Stimulated activated CD4-positive, alpha-beta T cell treated with anti-CD3 and anti-CD28 coated beads, Interleukin-12 subunit alpha, Interleukin-12 subunit beta, amount 100 ng/mL, for 4 hours (primary cell): Measurements from ENCODE around the gene IL36B.

Experiments
- DNase-seq: peaks from one replicate; pipeline ENCODE4 v3.0.0-alpha.2; 2020

Gene IL36B

DNA sequence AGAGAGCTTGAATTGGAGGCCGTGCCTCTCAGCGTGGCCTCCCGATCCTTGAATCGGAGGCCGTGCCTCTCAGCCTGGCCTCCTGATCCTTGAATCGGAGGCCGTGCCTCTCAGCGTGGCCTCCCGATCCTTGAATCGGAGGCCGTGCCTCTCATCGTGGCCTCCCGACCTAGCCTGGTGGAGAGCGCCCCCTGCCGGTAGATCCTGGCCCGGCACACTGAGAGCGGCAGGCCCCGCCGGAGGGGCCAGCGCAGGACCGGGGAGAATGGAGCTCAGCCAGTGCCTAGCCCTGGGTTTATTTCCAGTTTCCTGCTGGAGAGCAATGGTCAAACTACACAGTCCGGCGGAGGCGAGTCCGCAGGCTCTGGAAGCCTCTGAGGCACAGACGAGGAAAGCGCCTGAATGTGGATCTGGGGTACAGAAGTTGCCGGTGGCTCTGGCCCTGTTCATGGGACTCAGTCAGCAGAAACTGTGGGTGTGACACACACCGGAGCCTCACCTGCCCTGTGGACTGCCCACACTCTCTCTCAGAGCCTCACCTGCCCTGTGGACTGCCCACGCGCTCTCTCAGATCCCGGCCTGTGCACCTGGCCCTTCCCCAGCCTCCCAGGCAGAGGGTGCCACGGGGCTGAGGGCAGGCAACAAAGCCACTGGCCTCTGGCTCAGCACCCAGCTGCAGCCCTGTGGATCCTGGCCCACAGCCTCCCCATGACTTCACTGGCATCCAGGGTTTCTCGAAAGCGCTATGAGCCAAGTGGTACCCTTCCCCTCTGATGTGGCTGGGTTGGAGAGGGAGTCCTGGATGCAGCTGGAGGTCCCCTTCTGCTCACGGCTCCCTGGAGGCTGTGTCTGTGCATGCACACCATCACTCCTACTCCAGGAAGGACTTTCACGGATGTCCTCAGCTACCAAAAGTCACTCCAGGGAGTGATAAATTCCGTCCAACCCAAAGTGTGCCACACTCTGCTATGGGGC lies 1.5 kb downstream of the IL36B start:
- no peak for DNase-seq

DNA sequence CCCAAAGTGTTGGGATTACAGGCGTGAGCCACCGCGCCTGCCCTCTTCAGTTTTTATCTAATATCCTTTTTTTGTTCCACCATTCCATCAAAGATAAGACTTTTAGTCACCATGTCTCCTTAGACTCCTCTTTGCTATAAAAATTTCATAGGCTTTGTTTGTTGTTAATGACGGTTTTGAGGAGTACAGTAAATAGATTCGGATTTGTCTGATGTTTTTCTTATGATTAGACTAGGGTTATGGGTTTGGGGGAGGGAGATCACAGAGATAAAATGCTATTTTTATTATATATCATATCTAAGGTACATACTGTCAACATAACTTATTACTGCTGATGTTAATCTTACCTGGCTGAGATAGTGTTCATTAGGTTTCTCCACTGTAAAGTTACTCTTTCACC lies 6.2 kb downstream of the IL36B start:
- DNase-seq = no peak

GRCh38 chr2:113041871-113042270 lies 10.8 kb downstream of the IL36B start:
- DNase-seq = no peak

GRCh38 chr2:113039719-113040118 lies 12.9 kb downstream of the IL36B start:
- no peak for DNase-seq

DNA sequence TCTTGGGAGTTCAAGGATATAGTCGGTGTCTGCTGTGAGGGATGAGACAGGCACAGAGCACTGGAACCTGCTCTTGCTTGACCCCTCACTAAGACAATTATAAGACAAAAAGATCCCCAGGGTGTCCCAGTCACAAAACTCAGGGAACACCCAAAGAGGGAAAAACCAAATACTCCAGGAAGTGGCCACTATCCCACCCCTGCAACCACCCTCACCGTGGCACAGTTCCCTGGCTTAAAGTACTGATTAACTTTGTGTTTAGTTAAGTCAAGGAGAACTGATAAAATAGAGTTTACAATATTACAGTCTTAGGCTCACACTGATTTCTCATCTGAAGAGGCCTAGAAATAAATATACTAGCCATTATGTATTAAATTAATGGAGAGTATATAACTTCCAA lies 13.5 kb downstream of the IL36B start:
- no peak for DNase-seq

DNA sequence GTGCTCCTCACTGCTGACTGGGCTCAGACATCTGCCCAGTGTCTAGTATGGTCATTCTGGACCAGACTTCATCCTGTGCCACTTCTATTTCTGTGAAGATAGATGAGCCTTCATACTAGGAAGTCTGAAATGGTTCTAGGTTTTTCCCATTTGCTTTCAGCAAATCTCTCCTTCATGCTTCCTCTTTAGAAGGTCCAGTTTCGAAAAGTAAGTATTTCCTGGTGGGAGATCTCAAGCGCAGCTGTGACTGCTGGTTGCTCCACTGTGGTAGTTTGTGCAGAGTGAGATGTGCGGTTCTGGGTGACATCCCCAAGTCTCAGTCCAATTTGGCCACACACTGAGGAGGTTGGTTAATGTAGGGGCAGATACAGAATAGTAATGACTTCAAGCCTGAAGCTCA lies 14.4 kb downstream of the IL36B start:
- DNase-seq = no peak

- no peak for DNase-seq
Observed at GRCh38 chr2:113036763-113037162, 15.9 kb downstream of the IL36B start.

- DNase-seq = no peak
Observed at GRCh38 chr2:113034016-113034415, 18.7 kb downstream of the IL36B start.

GRCh38 chr2:113032737-113033136 lies 19.9 kb downstream of the IL36B start:
- DNase-seq = no peak

DNA sequence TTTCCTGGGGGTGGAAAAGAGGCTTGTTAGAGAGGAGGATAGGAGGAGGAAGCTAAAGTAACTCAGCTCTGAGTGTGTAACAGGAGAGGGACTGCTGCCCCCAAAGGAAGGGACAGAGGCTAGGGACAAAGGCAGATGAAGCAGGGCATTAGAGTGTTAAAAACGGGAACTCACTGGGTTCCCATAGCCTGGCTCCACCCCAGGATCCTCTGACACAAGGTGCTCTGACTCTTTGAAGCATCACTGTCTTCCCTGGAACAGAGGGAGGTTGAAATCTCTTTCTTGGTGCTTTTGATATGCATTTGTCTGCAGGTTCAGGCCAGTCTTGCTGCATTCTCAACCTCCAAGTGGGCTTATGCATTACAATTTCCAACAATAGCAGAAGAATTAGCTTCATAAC lies 24.6 kb downstream of the IL36B start:
- no peak for DNase-seq

- no peak for DNase-seq
Observed at GRCh38 chr2:113027691-113028090, 25.0 kb downstream of the IL36B start.

GRCh38 chr2:113025737-113026136 lies 26.9 kb downstream of the IL36B start:
- no peak for DNase-seq

DNA sequence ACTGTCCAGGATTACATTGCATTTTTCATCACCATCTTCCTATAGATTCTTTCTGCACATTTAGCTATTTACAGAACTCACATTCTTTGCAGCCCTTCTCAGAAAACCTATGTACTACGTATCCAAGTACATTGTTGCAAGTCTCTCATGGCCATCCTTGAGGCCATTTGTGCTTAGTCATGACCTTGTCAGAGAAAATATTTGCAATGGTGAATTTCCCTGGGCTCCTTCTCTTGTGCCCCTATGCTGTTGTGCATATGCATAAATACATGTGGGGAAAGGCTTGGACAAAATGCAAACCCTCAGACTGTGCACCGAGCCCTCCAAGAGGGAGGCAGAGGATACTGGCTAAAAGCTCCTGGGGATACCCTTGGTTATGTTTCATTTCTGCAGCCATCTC lies 27.9 kb downstream of the IL36B start:
- no peak for DNase-seq

DNA sequence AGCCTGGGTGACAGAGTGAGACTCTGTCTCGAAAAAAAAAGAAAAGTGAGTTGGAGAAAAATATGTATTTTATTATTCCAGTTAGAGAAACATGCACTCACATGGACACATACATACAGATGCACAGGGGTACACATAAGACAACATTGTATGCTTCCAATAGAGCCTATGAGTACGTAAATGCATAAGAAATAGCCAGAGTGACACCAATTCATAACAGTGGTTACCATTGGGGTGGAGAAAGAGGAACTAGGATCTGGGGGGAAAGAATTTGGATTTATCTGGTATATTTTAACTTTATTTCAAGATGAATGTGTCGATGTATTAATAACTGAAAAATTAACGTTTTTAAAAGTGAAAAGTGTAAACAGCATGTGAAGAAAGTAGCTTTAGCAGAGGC lies 31.4 kb downstream of the IL36B start:
- DNase-seq = no peak

- no peak for DNase-seq
Observed at GRCh38 chr2:113018509-113018908, 34.2 kb downstream of the IL36B start.

- no peak for DNase-seq
Observed at GRCh38 chr2:113015655-113016054, 37.0 kb downstream of the IL36B start.

DNA sequence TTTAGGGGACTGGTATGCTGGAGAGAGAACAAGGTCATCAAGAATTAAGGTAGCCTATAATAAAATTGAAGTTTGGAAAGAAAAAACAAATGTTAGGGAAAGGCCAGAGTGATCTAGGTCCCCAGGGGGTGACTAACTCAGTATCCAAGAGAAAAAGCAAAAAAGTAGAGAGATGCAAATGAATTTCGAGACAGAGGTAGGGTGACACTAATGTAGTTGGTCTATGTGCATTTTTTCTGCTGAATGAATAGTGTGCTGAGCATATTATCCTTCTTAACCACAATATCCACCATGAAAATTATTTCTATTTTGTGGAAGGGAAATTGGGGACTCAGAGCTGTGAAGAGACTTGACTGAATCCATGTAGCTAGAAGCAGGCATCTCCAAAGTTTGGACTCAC lies 37.6 kb downstream of the IL36B start:
- DNase-seq = no peak

GRCh38 chr2:113014067-113014466 lies 38.6 kb downstream of the IL36B start:
- no peak for DNase-seq

DNA sequence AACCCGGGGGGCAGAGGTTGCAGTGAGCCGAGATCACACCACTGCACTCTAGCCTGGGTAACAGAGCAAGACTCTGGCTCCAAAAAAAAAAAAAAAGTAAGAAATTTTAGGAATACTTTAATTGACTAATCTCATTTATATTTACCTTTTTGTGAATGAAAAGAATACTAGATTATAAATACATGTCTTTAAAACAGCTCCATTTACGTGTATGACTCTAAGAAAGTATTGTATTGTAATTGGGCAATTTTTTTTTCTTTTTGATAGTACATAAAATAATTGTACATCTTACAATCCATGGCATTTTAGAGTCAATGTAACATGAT lies 39.4 kb downstream of the IL36B start:
- no peak for DNase-seq

DNA sequence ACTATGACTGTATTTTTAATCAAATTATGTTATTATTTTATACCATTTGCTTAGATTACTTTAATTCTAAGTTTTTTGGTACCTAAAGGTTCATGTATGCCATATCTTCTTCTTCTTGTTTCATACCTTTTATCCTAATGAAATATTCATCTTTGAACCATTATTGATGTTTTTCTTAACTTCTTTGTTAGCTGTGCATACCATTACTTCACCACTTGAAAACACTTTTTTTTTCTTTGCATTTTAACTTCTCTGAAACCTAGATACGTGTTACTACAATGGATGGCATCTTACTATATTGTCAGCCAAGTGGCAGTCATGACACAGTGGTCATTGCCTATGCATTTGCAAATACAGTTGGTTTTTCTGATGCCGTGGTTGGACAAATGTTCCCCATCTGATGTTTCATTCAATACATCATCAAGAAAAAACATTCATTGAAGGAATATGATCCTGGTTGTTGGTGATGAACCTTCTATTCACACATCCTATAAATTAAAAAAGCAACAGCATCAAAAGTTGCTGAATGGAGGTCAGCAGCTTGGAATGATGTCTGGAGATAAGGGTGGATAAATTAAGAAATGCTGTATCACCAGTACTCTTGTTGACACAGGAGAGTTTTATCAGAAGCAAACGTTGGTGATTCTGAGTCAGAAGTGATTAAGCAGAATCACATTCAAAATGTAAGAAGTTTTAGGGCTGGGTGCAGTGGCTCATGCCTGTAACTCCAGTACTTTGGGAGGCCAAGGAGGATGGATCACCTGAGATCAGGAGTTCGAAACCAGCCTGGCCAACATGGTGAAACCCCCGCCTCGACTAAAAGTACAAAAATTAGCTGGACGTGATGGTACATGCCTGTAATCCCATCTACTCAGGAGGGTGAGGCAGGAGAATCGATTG lies 40.0 kb downstream of the IL36B start:
- no peak for DNase-seq

DNA sequence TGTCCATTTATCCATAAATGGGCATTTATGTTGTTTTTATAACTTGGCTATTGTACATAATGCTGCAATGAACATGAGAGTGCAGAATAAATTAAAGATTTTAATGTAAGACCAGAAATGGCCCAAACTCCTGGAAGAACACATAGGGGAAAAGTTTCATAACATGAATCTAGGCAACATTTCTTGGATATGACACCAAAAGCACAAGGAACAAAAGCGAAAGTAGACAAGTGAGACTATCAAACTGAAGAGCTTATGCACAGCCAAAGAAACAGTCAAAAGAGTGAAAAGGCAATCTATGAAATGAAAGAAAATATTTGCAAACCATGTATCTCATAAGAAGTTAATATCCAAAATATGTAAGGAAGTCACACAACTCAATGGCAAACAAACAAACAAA lies 41.6 kb downstream of the IL36B start:
- DNase-seq = no peak

DNA sequence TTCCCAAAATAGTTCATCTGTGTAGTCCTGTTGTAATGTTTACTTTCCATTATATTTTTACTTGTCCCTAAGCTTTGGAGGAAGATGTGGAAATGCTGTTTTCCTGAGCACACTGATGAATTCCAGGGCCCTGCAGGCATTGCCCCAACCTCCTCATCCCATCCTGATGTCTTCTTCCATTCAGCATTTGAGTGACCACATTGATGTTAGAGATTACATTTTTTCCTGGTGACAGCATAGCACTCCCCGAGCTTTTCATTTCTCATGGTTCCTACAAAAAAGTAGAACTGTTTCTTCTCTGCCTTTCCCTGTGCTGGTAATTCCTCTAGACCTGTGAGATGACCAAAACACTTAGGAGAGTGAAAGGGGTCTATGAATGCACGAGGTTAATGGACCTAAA lies 42.6 kb downstream of the IL36B start:
- DNase-seq = no peak

DNA sequence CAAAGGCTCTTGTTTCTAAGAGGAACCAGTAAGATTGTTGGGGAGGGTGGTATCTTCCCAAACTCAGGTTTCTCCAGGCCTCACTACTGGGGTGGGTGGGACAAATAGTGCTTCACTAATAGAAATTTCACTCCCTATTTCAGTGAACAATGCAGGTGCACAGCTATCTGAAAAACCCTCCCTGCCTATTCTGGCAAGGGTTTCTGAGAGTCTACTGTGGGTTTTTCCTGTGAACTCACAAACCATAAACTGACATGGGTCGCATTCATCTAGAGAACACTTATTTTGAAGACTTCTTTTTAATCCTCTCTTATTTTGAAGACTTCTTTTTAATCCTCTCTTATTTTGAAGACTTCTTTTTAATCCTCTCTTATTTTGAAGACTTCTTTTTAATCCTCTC lies 43.0 kb downstream of the IL36B start:
- no peak for DNase-seq

- no peak for DNase-seq
Observed at GRCh38 chr2:113007250-113007649, 45.4 kb downstream of the IL36B start.
